HEK293T (cell line): ENCODE data around the gene ORM2.
"Not testable (repeated sequence)": the region's sequence is repeated elsewhere in the genome, so short reads cannot be mapped to it uniquely, and the experiment has no call there.

Experiments
- CTCF ChIA-PET: fragments of 350-600 bp; formaldehyde crosslinking; extraction: SDS; loops from one replicate; lab custom pipeline; 2021; ENCODE audit warnings: antibody characterized with exemption, inconsistent platforms; lab: Yijun Ruan, JAX
- POLR2A ChIA-PET: fragments of 350-600 bp; formaldehyde crosslinking; extraction: SDS; loops from one replicate; lab custom pipeline; 2020; ENCODE audit warnings: antibody characterized with exemption, inconsistent platforms; lab: Yijun Ruan, JAX
- DNase-seq: peaks from one replicate; pipeline ENCODE4 v3.0.0; 2012; ENCODE audit warnings: mixed read lengths; ENCODE audit errors: extremely low spot score
- ARNT ChIP-seq: fragments of 450-650 bp; IDR thresholded peaks from 2 replicates; pipeline ENCODE4 v1.6.1; 2017; ENCODE audit warnings: mild to moderate bottlenecking
- BHLHE40 ChIP-seq: fragments of 450-650 bp; IDR thresholded peaks from 2 replicates; pipeline ENCODE4 v1.6.1; 2016; ENCODE audit warnings: mild to moderate bottlenecking, moderate library complexity, borderline replicate concordance
- CTBP1 ChIP-seq: fragments of 450-650 bp; IDR thresholded peaks from 2 replicates; pipeline ENCODE4 v1.6.1; 2016; ENCODE audit warnings: borderline replicate concordance
- ELF4 ChIP-seq: fragments of 450-650 bp; IDR thresholded peaks from 2 replicates; pipeline ENCODE4 v1.6.1; 2017; ENCODE audit warnings: antibody characterized with exemption
- FOXA1 ChIP-seq: fragments of 450-650 bp; IDR thresholded peaks from 2 replicates; pipeline ENCODE4 v1.6.1; 2016; ENCODE audit warnings: mild to moderate bottlenecking
- FOXK2 ChIP-seq: fragments of 450-650 bp; IDR thresholded peaks from 2 replicates; pipeline ENCODE4 v1.6.1; 2016; ENCODE audit warnings: mild to moderate bottlenecking
- FOXM1 ChIP-seq: fragments of 450-650 bp; IDR thresholded peaks from 2 replicates; pipeline ENCODE4 v1.6.1; 2017; ENCODE audit warnings: mild to moderate bottlenecking, borderline replicate concordance
- HDGF ChIP-seq: fragments of 450-650 bp; IDR thresholded peaks from 2 replicates; pipeline ENCODE4 v1.6.1; 2017; ENCODE audit warnings: antibody characterized with exemption, borderline replicate concordance
- L3MBTL2 ChIP-seq: fragments of 450-650 bp; conservative IDR thresholded peaks from 2 replicates; pipeline ENCODE4 v1.6.1; 2016; ENCODE audit warnings: mild to moderate bottlenecking
- LEF1 ChIP-seq: fragments of 450-650 bp; IDR thresholded peaks from 2 replicates; pipeline ENCODE4 v1.6.1; 2017; ENCODE audit warnings: mild to moderate bottlenecking, borderline replicate concordance
- NFRKB ChIP-seq: fragments of 450-650 bp; IDR thresholded peaks from 2 replicates; pipeline ENCODE4 v1.6.1; 2016; ENCODE audit warnings: mild to moderate bottlenecking, moderate library complexity
- SP1 ChIP-seq: fragments of 450-650 bp; IDR thresholded peaks from 2 replicates; pipeline ENCODE4 v1.6.1; 2017
- SUZ12 ChIP-seq: fragments of 450-650 bp; IDR thresholded peaks from 2 replicates; pipeline ENCODE4 v1.6.1; 2016; ENCODE audit warnings: mild to moderate bottlenecking
- TARDBP ChIP-seq: fragments of 450-650 bp; IDR thresholded peaks from 2 replicates; pipeline ENCODE4 v1.6.1; 2016
- ZNF384 ChIP-seq: fragments of 450-650 bp; IDR thresholded peaks from 2 replicates; pipeline ENCODE4 v1.6.1; 2016
- TF ChIP-seq, protein P1 (sequence below): fragments of 450-650 bp; IDR thresholded peaks from 2 replicates; pipeline ENCODE4 v1.6.1; 2016

The ORM2 gene

GRCh38 chr9:114329625-114330022 lies at the start of gene ORM2:
TSS of gene ORM2 (plus strand) at chr9:114329869. CDS start at chr9:114329905, 36 bp downstream.
- POLR2A ChIA-PET, CTCF ChIA-PET, DNase-seq: not testable (repeated sequence)

DNA sequence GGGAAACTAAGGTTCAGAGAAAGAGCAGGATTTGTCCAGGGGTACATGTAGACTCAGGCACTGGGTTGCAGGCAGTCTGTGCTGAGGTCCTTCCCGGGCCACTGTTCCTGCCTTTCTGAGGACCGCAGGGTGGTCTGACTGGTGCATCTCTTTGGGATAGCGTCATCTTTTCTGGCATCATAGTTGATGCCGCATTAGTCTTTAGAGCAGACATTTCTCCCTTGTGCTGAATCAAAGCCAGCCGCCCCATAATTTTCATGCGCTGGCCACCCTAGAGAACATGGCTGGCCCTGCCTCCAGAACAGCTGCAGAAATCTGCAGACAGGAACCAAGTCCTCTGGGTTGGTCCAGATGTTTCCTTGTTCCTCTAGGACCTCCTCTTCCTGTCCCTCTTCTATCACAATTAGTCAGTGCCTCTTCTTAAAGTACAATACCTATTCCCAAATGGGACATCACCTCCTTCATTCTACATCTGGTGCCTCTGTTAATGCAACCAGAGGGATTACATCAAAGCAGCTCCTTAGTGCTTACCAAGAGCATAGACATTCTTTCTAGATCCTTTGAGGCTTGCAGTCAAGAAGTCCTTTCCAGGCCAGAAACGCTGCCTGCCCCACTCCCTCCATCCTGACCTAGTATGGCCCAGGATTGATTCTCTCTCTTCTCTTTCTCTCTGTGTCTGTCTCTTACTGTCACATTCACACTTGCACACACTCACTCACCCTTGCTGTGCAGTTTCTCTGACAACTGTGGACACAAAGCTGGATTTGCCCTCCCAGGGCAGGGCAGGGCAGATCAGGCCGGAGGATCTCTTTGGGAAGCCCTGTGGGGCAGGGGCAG lies 48.8 kb upstream of the ORM2 start:
- no peak for DNase-seq
- ChIA-PET CTCF (interaction anchor here (1.2 kb wide), 1 partner anchor 173 kb away, joined by 5 read pairs; no protein-coding TSS in a partner anchor), POLR2A (no interaction called here)
- no peak for TF ChIP-seq ELF4
- no peak for TF ChIP-seq ARNT
- TF ChIP-seq L3MBTL2 = no peak
- TF ChIP-seq HDGF = no peak
- TF ChIP-seq FOXA1 = no peak
- TF ChIP-seq FOXK2 = no peak
- TF ChIP-seq BHLHE40 = no peak
- no peak for TF ChIP-seq SUZ12
- no peak for TF ChIP-seq CTBP1
- no peak for TF ChIP-seq SP1
- TF ChIP-seq TARDBP = no peak

DNA sequence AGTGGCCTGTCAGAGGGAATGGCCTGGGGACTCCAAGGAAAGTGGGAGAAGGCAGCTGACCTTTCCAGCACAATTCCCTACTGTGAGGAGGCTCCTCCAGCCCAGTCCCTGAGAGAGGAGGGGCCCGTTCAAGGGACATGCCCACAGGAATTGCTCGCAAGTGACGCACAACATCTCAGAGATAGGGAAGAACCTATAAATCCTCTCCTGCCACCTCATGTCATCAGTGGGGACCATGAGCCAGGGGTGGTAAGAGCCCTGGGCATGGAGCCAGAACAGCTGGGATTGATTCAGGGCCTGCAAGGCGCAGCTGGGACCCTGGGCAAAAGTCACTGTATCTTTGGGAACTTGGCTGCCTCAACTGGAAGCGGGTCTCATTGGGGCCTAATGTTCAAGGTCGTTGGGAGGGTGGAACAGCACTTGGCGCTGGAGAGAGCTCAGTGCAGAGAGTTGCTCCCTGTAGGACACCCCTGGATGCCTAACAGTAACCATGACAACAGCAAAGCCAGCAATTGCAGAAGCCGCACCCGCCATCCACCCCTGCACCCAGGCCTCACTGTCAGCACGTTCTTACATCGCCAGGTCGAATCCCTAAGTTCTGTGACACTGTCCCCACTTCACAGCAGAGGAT lies 48.1 kb upstream of the ORM2 start:
- POLR2A ChIA-PET = no interaction called here
- CTCF ChIA-PET = no interaction called here
- DNase-seq = no peak
- TF ChIP-seq CTBP1 (no peak), ARNT (no peak), LEF1 (no peak), L3MBTL2 (no peak)

DNA sequence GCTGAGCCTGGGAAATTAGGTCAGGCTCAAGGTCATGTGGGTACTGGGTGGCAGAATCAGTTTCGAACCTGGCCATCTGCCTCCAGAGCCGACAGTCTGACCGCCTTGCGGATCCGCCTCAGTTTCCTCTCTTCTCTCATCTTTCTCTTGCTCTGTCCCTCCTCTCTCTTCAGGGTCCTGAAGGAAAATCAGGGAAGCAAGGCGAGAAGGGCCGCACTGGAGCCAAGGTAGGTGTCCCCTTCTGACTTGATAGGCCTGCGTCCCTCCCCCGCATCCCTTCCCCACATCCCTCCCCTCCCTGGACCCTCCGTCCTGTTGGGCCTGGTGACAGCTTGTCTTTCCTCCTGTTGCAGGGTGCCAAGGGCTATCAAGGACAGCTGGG lies 47.6 kb upstream of the ORM2 start:
- TF ChIP-seq LEF1 (no peak), BHLHE40 (no peak), TARDBP (no peak), FOXM1 (no peak), CTBP1 (no peak), SUZ12 (no peak), ELF4 (no peak), ZNF384 (no peak), HDGF (no peak), FOXK2 (no peak), L3MBTL2 (no peak), FOXA1 (no peak), ARNT (no peak), SP1 (no peak), NFRKB (no peak)
- TF ChIP-seq, protein P1, sequence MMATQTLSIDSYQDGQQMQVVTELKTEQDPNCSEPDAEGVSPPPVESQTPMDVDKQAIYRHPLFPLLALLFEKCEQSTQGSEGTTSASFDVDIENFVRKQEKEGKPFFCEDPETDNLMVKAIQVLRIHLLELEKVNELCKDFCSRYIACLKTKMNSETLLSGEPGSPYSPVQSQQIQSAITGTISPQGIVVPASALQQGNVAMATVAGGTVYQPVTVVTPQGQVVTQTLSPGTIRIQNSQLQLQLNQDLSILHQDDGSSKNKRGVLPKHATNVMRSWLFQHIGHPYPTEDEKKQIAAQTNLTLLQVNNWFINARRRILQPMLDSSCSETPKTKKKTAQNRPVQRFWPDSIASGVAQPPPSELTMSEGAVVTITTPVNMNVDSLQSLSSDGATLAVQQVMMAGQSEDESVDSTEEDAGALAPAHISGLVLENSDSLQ = no peak
- ChIA-PET POLR2A (no interaction called here), CTCF (no interaction called here)
- no peak for DNase-seq

GRCh38 chr9:114282507-114282906 lies 47.2 kb upstream of the ORM2 start:
- POLR2A ChIA-PET = no interaction called here
- TF ChIP-seq LEF1 (no peak), HDGF (no peak), CTBP1 (no peak), TARDBP (no peak), BHLHE40 (no peak), FOXA1 (no peak), NFRKB (no peak), ELF4 (no peak), SP1 (no peak), ARNT (no peak), L3MBTL2 (no peak), FOXM1 (no peak), SUZ12 (no peak), ZNF384 (no peak), FOXK2 (no peak)
- TF ChIP-seq, protein P1 = no peak
- DNase-seq = no peak
- CTCF ChIA-PET = no interaction called here

GRCh38 chr9:114282926-114283325 lies 46.7 kb upstream of the ORM2 start:
- ChIA-PET CTCF (no interaction called here), POLR2A (no interaction called here)
- TF ChIP-seq SP1 (no peak), LEF1 (no peak), FOXM1 (no peak), FOXK2 (no peak), HDGF (no peak), ARNT (no peak), CTBP1 (no peak)
- TF ChIP-seq, protein P1 = no peak
- DNase-seq = no peak
